B cell (primary cell): ENCODE data around the gene VKORC1. TPM values are rescaled to one million over a fixed set of nuclear protein-coding genes. Genes with fewer than 3 reads are reported as not detected.

ENCODE experiments used
- ATAC-seq: fragments of 200-7000 bp; cut with Tn5 transposase; one replicate; pipeline ENCODE4 v1.10.0; 2021; ENCODE audit warnings: low read depth, mild to moderate bottlenecking, moderate number of reproducible peaks, moderate library complexity
- CTCF ChIA-PET: fragments of 350-600 bp; sonication (Branson Sonifier 250); formaldehyde crosslinking; loops from one replicate; lab custom pipeline; 2021; ENCODE audit warnings: antibody characterized with exemption, inconsistent platforms; lab: Charles Lee
- POLR2A ChIA-PET: fragments of 350-600 bp; sonication (Branson Sonifier 250); formaldehyde crosslinking; loops from one replicate; lab custom pipeline; 2021; ENCODE audit warnings: antibody characterized with exemption; lab: Charles Lee
- DNase-seq: peaks from one replicate; pipeline ENCODE4 v3.0.0; 2013
- H2AFZ ChIP-seq: 2 replicates; pipeline ENCODE4 v1.6.1; 2012; ENCODE audit warnings: mild to moderate bottlenecking, low read depth, low read length; ENCODE audit not compliant: insufficient read depth, poor library complexity, severe bottlenecking
- H3K27ac ChIP-seq, 2 donors: 1 replicate in 1 of 2; 2 replicates in 1 of 2; pipeline ENCODE4 v1.5.1; 2012 to 2013; ENCODE audit warnings: low read length in 2 of 2, mild to moderate bottlenecking in 2 of 2, moderate library complexity in 1 of 2
- H3K27me3 ChIP-seq, 4 experiments: fragments of 200-600 bp in 1 of 4; sonication (generic) in 1 of 4; replicated peaks in 1 of 4; 1 replicate in 2 of 4; 2 replicates in 2 of 4; pipeline versions ENCODE4 v1.6.1 to v1.7.0; 2013 to 2016; ENCODE audit warnings: low read length in 3 of 4, mild to moderate bottlenecking in 2 of 4, mixed read lengths in 1 of 4, moderate library complexity in 1 of 4; ENCODE audit not compliant: insufficient read depth in 4 of 4, control insufficient read depth in 3 of 4; ENCODE audit errors: control extremely low read depth in 1 of 4
- H3K36me3 ChIP-seq, 2 experiments: replicated peaks in 1 of 2; 1 replicate in 1 of 2; 2 replicates in 1 of 2; pipeline versions ENCODE4 v1.6.1 to v1.7.1; 2013; ENCODE audit warnings: low read length in 1 of 2; ENCODE audit not compliant: insufficient read depth in 2 of 2, control insufficient read depth in 1 of 2; ENCODE audit errors: control extremely low read depth in 1 of 2, extremely low read depth in 1 of 2
- H3K4me1 ChIP-seq, 2 donors: fragments of 200-600 bp in 1 of 2; sonication (generic) in 1 of 2; 1 replicate in 1 of 2; 2 replicates in 1 of 2; pipeline versions ENCODE4 v1.5.1 to v1.6.1; 2013 to 2017; ENCODE audit warnings: low read length in 2 of 2; ENCODE audit not compliant: control insufficient read depth in 2 of 2, insufficient read depth in 2 of 2
- H3K4me2 ChIP-seq: replicated peaks from 2 replicates; pipeline ENCODE3; 2012; ENCODE audit warnings: mild to moderate bottlenecking, low read depth, low read length; ENCODE audit not compliant: poor library complexity, severe bottlenecking
- H3K4me3 ChIP-seq, 5 experiments: fragments of 200-600 bp in 1 of 5; sonication (generic) in 1 of 5; 1 replicate in 3 of 5; 2 replicates in 2 of 5; pipeline versions ENCODE4 v1.5.1 to v1.7.0; 2011 to 2016; ENCODE audit warnings: low read length in 4 of 5, mild to moderate bottlenecking in 4 of 5, low read depth in 2 of 5, control low read depth in 1 of 5, moderate library complexity in 1 of 5; ENCODE audit not compliant: insufficient read depth in 1 of 5; ENCODE audit errors: control extremely low read depth in 1 of 5, extremely low read depth in 1 of 5
- H3K79me2 ChIP-seq: fragments of 200-600 bp; sonication (generic); one replicate; pipeline ENCODE4 v1.6.0; 2016; ENCODE audit warnings: low read length; ENCODE audit not compliant: control insufficient read depth, insufficient read depth
- H3K9ac ChIP-seq: fragments of 200-600 bp; sonication (generic); 2 replicates; pipeline ENCODE4 v1.6.1; 2017; ENCODE audit warnings: mild to moderate bottlenecking, low read length, moderate library complexity
- H3K9me3 ChIP-seq, 3 donors: one replicate each; pipeline versions ENCODE4 v1.6.1 to v1.7.1; 2013; ENCODE audit warnings: low read length in 2 of 3; ENCODE audit not compliant: control insufficient read depth in 2 of 3, insufficient read depth in 1 of 3; ENCODE audit errors: control extremely low read depth in 1 of 3
- H4K20me1 ChIP-seq: 2 replicates; pipeline ENCODE4 v1.6.0; 2012; ENCODE audit warnings: mild to moderate bottlenecking, low read length; ENCODE audit not compliant: insufficient read depth, control insufficient read depth, poor library complexity, severe bottlenecking
- H3K27ac Mint-ChIP-seq: one replicate; pipeline ENCODE4 v1.8.0; 2021; ENCODE audit warnings: mixed read lengths
- H3K27me3 Mint-ChIP-seq: one replicate; pipeline ENCODE4 v1.8.0; 2021; ENCODE audit warnings: mixed read lengths
- H3K4me1 Mint-ChIP-seq: one replicate; pipeline ENCODE4 v1.8.0; 2021; ENCODE audit warnings: mixed read lengths
- H3K4me3 Mint-ChIP-seq: one replicate; pipeline ENCODE4 v1.8.0; 2021; ENCODE audit warnings: mixed read lengths
- H3K9me3 Mint-ChIP-seq: one replicate; pipeline ENCODE4 v1.8.0; 2022; ENCODE audit warnings: mixed read lengths; ENCODE audit not compliant: insufficient read depth
- CTCF ChIP-seq: fragments of 200-600 bp; IDR thresholded peaks from one replicate; pipeline ENCODE4 v1.8.0; 2022; ENCODE audit warnings: antibody characterized with exemption, mild to moderate bottlenecking
- EZH2 ChIP-seq: IDR thresholded peaks from 2 replicates; pipeline ENCODE4 v1.6.1; 2012; ENCODE audit warnings: borderline replicate concordance, low read depth, mild to moderate bottlenecking, moderate library complexity, low read length; ENCODE audit not compliant: insufficient read depth, poor library complexity, severe bottlenecking
- WGBS: methylation state at CpG from one replicate; pipeline ENCODE4 v1.1.5; 2013; ENCODE audit warnings: missing lambda C conversion rate; ENCODE audit not compliant: insufficient coverage; 5-methylcytosine and 5-hydroxymethylcytosine counted together
- intact Hi-C: fragments of 100-400 bp; cut with micrococcal nuclease; formaldehyde crosslinking; loops from one replicate; pipeline ENCODE4 v1.10.0; 2022
- polyA plus RNA-seq: library from polyadenylated mRNA; depleted of rRNA; stranded (reverse); fragments of >200 nt; gene quantifications from 2 replicates; pipeline ENCODE4 v1.2.3, GENCODE V29; 2012
- total RNA-seq, 2 donors: library from RNA; stranded (reverse); fragments of 120-200 nt in 1 of 2; gene quantifications; 1 replicate in 1 of 2; 2 replicates in 1 of 2; pipeline versions ENCODE4 v1.2.3 to v1.2.4, GENCODE V29; 2013 to 2022

Gene VKORC1
- total and polyA plus RNA-seq, 2 donors (not counting 1 experiment from before 2014, with no cell fraction given) = 31.8 to 45.7 TPM

GRCh38 chr16:31081428-31082351 is 12.9 kb downstream of the VKORC1 start:
- Mint-ChIP-seq H3K4me1 (peaks cover 14% of the 10 kb centered on the region), H3K9me3 (no peaks in the 10 kb centered on the region), H3K27me3 (no peaks in the 10 kb centered on the region), H3K27ac (no peak overlapping the region), H3K4me3 (no peak overlapping the region)
- intact Hi-C loops = no loop called here
- ChIA-PET POLR2A (no interaction called here), CTCF (no interaction called here)
- DNase-seq = no peak
- Histone ChIP-seq H3K4me2 (no peak overlapping the region), H3K9me3 (no peaks in the 10 kb centered on the region), H3K27me3 (no peaks in the 10 kb centered on the region), H3K27ac (no peak overlapping the region), H3K9ac (no peak overlapping the region), H3K79me2 (peaks cover 69% of the 10 kb centered on the region), H3K36me3 (peaks cover 0 to 60% of the 10 kb centered on the region in 2 experiments), H2AFZ (no peak overlapping the region), H4K20me1 (peaks cover 77% of the 10 kb centered on the region), H3K4me3 (no peak overlapping the region), H3K4me1 (peaks cover 0 to 4% of the 10 kb centered on the region in 2 donors)
- TF ChIP-seq EZH2 = no peak
- TF ChIP-seq CTCF = no peak
- no peak for ATAC-seq
- 96% methylated on average over 26 of the region's 26 CpGs for WGBS

GRCh38 chr16:31080756-31081419 is 13.7 kb downstream of the VKORC1 start:
- Histone ChIP-seq H2AFZ (no peak overlapping the region), H3K79me2 (peaks cover 70% of the 10 kb centered on the region)

More at GRCh38 chr16:31080756-31081419, 13.7 kb downstream of the VKORC1 start:
- ATAC-seq = no peak
- Histone ChIP-seq H3K4me2 (no peak overlapping the region), H3K9me3 (no peaks in the 10 kb centered on the region), H3K36me3 (peaks cover 0 to 60% of the 10 kb centered on the region in 2 experiments), H3K27ac (no peak overlapping the region), H3K4me3 (no peak overlapping the region), H3K9ac (no peak overlapping the region), H4K20me1 (peaks cover 78% of the 10 kb centered on the region), H3K27me3 (no peaks in the 10 kb centered on the region), H3K4me1 (peaks cover 0 to 4% of the 10 kb centered on the region in 2 donors)
- TF ChIP-seq CTCF (no peak), EZH2 (no peak)
- ChIA-PET POLR2A (no interaction called here), CTCF (no interaction called here)
- intact Hi-C loops = no loop called here
- Mint-ChIP-seq H3K4me1 (peaks cover 17% of the 10 kb centered on the region), H3K9me3 (no peaks in the 10 kb centered on the region), H3K27me3 (no peaks in the 10 kb centered on the region), H3K4me3 (no peak overlapping the region), H3K27ac (no peak overlapping the region)
- 97% methylated on average over 12 of the region's 13 CpGs for WGBS
- DNase-seq = no peak
